H54 (cell line): ENCODE data around the gene EMP2.

Experiments used
- DNase-seq: peaks from one replicate; pipeline ENCODE4 v3.0.0; 2011; ENCODE audit warnings: low spot score, mixed read lengths; ENCODE audit not compliant: insufficient read length
- FAIRE-seq: peaks from 3 replicates; lab custom pipeline; 2011; peaks lifted over from hg19 to GRCh38; lab: Jason Lieb, UNC
- POLR2A ChIP-seq: IDR thresholded peaks from 2 replicates; pipeline ENCODE4 v1.6.1; 2011; ENCODE audit warnings: low read depth, mild to moderate bottlenecking, low read length

Gene EMP2

DNA sequence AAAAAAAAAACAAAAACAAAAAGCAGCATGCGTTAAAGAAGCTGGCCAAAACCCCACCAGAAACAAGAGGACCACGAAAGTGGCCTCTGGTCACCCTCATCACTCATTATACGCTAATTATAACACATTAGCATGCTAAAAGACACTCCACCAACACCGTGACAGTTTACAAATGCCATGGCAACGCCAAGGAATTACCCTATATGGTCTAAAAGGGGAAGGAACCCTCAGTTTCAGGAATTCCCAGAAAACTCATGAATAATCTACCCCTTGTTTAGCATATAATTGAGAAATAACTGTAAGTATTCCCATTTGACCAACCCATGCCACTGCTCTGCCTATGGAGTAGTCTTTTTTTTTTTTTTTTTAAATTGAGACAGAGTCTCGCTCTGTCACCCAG, 77.6 kb downstream of the EMP2 start:
- DNase-seq = no peak
- no peak for FAIRE-seq
- TF ChIP-seq POLR2A = no peak

DNA sequence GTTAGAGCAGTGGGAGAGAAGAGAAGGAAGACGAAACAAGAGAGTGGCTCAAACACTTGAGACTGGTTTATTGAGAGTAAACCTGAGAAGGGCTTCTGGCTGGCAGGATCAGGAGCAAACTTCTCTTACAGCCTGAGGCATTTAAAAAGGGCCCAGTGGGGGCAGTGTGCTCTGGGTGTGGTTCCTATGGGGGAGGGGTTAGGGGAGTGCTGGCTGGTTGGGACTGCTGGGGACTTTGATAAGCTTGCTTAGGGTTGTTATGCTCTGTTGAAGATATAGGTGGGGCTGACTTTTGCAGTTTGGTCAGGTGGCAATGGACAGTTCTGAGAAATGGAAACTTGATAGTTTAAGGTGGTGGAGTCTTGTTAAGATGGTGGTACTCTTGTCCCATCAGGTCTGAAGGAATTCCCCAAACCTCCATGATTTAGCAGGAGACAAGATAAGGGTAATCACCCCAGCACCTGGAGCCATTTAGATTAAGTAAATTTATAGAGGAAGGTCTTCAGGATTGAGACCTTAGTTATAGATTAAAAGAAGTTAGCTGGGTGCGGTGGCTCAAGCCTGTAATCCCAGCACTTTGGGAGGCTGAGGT, 79.3 kb downstream of the EMP2 start:
- FAIRE-seq = no peak

DNA sequence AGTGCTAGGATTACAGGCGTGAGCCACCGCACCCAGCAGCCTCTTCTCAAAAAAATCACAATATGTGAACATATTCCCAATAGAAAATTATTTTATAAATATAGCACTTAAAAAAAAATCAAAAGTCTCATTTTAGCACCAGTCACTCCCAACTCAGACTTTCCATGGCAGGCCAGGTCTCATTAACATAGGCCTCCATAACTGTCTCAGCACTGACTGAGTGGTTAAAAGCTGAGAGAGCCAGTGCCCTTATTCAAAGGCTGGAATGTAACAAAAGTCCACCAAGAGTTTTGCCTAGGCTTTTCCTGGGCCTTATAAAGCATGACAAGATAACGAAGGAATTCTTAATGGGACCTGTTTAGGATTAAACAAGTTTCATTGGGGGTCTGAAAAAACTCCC, 79.8 kb downstream of the EMP2 start:
- FAIRE-seq (no peak), DNase-seq (no peak)
- no peak for TF ChIP-seq POLR2A

More for the DNA sequence above, 79.3 kb downstream of the EMP2 start:
- no peak for DNase-seq
- no peak for TF ChIP-seq POLR2A

DNA sequence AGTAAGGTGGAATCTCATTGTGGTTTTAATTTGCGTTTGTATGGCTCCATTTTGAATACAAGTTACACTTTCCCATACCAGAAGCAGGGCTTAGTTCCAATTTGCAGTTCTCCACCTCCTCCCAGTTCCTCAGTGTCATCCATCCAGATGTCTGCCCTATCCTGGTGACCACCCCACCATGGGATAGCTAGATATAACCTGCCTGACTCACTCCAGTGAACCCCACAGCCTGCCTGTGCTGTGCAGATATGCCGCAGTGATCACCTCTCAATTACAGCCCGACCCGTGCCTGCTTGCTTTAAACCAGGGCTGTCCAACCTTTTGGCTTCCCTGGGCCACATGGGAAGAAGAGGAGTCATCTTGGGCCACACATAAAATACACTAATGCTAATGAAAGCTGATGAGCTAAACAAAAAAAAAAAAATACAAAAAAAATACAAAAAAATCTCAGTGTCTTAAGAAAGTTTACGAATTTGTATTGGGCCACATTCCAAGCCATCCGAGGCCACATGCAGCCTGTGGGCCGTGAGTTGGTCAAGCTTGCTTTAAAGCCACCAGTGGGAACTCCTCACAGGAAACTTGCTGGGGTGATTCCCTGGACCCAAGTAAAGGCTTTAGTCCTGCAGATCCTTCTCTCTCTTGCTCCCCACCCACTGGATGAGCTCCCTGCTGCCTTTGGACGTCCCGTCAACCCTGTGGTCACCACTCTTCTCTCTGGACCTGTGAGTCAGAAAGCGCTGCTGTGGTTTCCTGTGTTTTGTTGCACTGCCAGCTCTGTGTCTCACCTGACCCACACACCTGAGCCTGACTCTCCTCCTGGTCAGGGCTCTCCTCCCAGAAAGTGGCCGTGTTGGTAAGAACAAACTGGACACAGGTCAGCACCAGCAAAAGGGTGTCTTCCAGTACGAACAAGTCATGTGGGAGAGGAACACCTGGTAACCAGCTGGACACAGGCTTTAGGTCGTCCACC, 83.0 kb downstream of the EMP2 start:
- FAIRE-seq (no peak), DNase-seq (no peak)
- TF ChIP-seq POLR2A = no peak

DNA sequence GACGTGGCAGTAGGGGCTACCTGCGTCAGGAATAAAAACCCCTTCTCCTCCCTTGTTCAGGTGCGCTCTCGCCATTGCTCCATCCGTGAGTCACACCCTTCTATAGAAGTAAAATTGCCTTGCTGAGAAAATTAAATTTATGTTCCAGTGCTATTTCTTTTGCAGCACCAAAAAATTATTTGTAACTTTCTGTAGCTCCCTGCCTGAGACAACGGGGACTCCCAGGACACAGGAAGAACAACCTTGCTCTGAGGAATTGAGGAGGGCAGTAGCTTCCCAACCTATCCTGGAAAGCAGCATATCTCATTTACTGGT, 85.4 kb downstream of the EMP2 start:
- TF ChIP-seq POLR2A = no peak
- FAIRE-seq (no peak), DNase-seq (no peak)

DNA sequence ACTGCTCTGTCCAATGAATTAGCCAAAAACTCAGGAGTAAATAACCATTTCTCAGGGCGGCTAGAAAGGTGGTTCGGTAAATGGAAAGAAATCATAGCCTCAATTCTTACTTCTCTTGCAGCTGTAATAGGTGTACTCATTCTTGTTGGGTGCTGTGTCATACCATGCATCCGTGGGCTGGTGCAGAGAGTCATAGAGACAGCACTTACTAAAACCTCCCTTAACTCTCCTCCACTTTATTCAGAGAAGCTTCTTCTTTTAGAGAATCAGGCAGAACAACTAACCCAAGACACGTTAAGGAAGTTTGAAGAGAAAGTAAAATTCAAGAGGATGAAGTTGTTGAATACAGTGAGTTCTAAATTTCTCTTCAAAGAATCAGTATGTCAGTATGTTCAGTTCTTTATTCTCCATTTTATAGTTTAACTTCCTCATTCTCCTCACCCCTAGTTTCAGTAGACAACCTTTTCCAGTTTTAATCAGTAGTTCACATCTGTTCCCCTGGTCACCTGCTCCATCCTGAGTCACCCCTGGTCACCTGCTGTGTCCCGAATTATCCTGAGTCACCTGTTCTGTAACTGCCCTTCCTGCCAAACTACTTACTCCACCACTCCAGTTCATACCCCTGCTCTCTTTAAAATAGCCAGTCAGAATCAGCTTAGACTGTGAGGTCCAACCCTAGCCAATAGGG, 85.9 kb downstream of the EMP2 start:
- no peak for DNase-seq
- FAIRE-seq = no peak
- no peak for TF ChIP-seq POLR2A

DNA sequence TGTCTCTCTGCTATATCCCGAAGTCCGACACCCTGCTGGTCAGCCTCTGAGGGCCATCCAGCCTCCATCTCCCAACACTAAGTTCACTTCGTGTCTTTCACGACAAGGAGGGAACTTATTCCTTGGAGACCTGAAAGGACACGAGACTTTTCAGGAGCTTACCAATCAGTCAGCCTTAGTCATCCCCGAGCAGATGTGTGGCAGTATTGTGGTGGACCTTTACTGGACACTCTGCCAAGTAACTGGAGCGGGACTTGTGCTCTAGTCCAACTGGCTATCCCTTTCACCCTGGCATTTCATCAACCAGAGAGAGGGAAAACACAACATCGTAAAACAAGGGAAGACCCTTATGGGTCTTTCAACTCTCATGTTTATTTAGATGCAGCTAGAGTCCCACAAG, 87.1 kb downstream of the EMP2 start:
- no peak for DNase-seq
- FAIRE-seq = no peak
- no peak for TF ChIP-seq POLR2A

DNA sequence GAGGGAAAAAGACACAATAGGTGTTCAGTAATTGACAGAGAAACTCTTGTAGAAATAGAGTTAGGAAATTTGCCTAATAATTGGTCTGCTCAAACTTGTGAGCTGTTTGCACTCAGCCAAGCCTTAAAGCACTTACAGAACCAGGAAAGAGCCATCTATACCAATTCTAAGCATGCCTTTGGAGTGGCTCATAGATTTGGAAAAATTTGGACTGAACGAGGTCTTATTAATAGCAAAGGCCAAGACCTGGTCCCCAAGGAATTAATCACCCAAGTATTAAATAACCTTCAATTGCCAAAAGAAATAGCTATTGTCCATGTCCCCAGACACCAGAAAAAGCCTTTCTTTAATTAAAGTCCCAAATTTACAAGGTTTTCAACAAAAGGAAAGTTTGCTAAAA, 90.3 kb downstream of the EMP2 start:
- TF ChIP-seq POLR2A = no peak
- FAIRE-seq (no peak), DNase-seq (no peak)

DNA sequence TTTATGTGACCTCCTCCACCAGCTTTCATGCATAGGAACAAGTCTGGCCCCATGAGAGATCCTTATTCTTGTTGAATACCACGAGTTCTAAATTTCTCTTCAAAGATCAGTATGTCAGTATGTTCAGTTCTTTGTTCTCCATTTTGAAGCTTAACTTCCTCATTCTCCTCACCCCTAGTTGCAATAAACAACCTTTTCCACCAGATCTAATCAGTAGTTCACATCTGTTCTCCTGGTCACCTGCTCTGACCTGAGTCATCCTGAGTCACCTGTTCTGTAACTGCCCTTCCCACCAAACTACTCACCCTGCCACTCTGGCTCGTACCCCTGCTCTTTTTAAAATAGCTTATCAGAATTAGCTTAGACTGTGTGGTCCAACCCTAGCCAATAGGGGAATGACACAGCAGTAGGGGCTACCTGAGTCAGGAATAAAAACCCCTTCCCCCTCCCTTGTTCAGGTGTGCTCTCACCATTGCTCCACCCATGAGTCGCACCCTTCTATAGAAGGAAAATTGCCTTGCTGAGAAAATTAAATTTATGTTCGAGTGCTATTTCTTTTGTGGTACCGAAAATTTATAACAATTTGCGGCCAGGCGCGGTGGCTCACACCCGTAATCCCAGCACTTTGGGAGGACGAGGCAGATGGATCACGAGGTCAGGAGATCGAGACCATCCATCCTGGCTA, 94.6 kb downstream of the EMP2 start:
- no peak for DNase-seq
- TF ChIP-seq POLR2A = no peak
- FAIRE-seq = no peak

DNA sequence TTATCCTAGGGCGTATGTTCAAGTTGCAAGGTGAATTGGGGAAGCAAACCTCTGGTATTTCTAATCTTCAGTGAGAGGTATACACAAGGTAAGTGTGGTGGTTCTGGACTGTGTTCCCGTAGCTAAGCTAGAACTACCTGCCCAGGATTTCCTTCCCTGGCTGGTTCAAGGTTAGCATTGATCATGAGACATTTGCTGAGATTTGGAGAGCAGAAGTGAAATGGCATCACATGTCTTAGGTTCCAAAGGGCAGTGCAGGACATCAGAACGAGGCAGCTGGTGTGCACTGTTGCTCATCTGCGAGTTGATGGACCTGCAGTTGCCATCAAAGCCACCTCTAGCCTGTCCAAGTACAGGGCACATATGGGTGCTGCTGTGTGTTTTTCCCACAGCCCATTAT, 95.2 kb downstream of the EMP2 start:
- DNase-seq (no peak), FAIRE-seq (no peak)
- TF ChIP-seq POLR2A = no peak

DNA sequence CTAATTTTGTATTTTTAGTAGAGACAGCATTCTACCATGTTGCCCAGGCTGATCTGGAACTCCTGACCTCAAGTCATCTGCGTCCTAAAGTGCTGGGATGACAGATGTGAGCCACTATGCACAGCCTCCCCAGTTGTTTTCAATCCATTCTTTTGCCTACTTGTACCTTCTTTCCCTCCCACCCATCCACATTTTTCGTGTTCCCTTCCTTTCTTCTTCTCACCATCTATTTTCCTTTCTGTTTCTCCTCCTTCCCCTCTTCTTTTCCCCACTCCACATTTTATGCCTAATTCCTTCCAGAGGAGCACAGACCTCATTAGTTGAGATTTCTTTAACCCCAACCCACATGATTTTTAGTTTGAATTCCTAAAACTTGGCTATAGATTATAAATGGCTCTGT, 100.2 kb downstream of the EMP2 start:
- no peak for TF ChIP-seq POLR2A
- FAIRE-seq = no peak
- no peak for DNase-seq
